Natural killer cell treated with Interleukin-12 subunit alpha and Interleukin-12 subunit beta and Interleukin-15 and Interleukin-18, amount 100 ng/mL, for 72 hours (primary cell): ENCODE data around the gene ZFYVE1. TPM values are rescaled to one million over a fixed set of nuclear protein-coding genes. Genes with fewer than 3 reads are reported as not detected.
"Not testable (repeated sequence)": the region's sequence is repeated elsewhere in the genome, so short reads cannot be mapped to it uniquely, and the experiment has no call there.

Experiments used
- ATAC-seq, 2 donors: fragments of 150-1000 bp; cut with Tn5 transposase in 1 of 2; sonication (Bioruptor Pico), chemical (Tn5 transposase) in 1 of 2; 2 replicates each; pipeline ENCODE4 v1.10.0; 2021
- DNase-seq: peaks from one replicate; pipeline ENCODE4 v3.0.0; 2022; ENCODE audit warnings: low spot score
- H3K27ac Mint-ChIP-seq, 2 donors: 1 replicate in 1 of 2; 2 replicates in 1 of 2; pipeline ENCODE4 v1.8.0; 2022; ENCODE audit warnings: mixed read lengths in 2 of 2, mild to moderate bottlenecking in 1 of 2, moderate library complexity in 1 of 2
- H3K27me3 Mint-ChIP-seq, 2 donors: 1 replicate in 1 of 2; 2 replicates in 1 of 2; pipeline ENCODE4 v1.8.0; 2022; ENCODE audit warnings: mixed read lengths in 2 of 2
- H3K36me3 Mint-ChIP-seq: one replicate; pipeline ENCODE4 v1.8.0; 2022; ENCODE audit warnings: mixed read lengths
- H3K4me1 Mint-ChIP-seq, 2 donors: 1 replicate in 1 of 2; 2 replicates in 1 of 2; pipeline ENCODE4 v1.8.0; 2022; ENCODE audit warnings: low read depth in 2 of 2, mixed read lengths in 2 of 2, mild to moderate bottlenecking in 1 of 2
- H3K4me3 Mint-ChIP-seq: one replicate; pipeline ENCODE4 v1.8.0; 2022; ENCODE audit warnings: mixed read lengths
- H3K9me3 Mint-ChIP-seq: 2 replicates; pipeline ENCODE4 v1.8.0; 2022; ENCODE audit warnings: mixed read lengths
- total RNA-seq, 2 donors: library from RNA; stranded (reverse); gene quantifications; one replicate each; pipeline ENCODE4 v1.2.3, GENCODE V29; 2022

The ZFYVE1 gene
- total RNA-seq, 2 donors from 2014 or later, result 17.9 to 25.2 TPM

DNA sequence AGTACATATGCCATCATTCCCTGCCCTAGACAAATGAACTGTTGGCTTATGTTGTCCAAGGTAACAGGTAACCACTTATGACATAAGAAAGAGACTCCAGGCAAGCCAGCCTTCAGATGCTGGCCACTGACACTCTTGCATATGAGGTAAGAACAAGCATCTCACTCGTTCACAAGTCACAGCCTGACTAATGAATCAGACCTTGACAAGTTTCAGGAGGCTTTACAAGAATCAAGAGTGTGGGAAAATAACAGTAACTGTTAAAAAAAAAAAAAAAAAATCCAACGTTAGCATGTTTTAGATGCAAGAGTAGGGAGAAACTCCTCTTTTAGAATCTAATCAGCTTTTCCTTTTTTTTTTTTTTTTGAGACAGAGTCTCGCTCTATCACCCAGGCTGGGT is 40.7 kb downstream of the ZFYVE1 start:
- peak; percentile 48 to 68 for ATAC-seq
- no peak overlapping the region for H3K27ac Mint-ChIP-seq
- peaks cover 5% of the 10 kb centered on the region for H3K36me3 Mint-ChIP-seq
- H3K27me3 Mint-ChIP-seq, result no peaks in the 10 kb centered on the region
- peaks cover 0 to 10% of the 10 kb centered on the region in 2 donors for H3K4me1 Mint-ChIP-seq
- peak; percentile 47 for DNase-seq
- H3K4me3 Mint-ChIP-seq, result no peak overlapping the region
- no peaks in the 10 kb centered on the region for H3K9me3 Mint-ChIP-seq

DNA sequence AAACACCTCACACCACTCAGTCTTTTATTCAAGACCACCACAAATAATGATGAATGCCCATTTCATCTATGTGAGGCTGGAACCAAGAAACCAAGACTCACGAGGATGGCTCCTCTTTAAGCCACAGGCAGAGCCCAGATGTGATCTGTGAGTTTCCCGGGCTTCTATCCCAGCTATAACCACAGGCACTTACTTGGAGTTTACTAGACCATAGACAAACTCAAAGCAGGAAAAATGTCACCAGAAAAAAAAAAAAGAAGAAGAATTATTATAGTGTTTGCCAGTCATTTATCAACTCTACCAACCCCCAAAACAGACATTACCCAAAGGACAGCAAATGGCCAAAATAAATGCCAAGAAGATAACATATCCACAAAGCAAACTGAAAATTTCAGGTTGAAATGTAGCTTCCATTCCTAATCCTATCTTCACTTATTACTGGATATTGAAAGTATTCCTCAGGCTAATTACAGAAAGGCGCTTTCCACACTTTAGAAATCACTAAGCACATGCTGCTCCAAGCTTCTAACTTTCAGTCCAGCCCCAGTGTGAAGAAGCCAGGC is 44.7 kb downstream of the ZFYVE1 start:
- no peak overlapping the region for H3K4me3 Mint-ChIP-seq
- ATAC-seq, result no peak
- peaks cover 5% of the 10 kb centered on the region for H3K36me3 Mint-ChIP-seq
- H3K27me3 Mint-ChIP-seq, result no peaks in the 10 kb centered on the region
- peaks cover 0 to 10% of the 10 kb centered on the region in 2 donors for H3K4me1 Mint-ChIP-seq
- H3K27ac Mint-ChIP-seq, result no peak overlapping the region
- no peaks in the 10 kb centered on the region for H3K9me3 Mint-ChIP-seq
- no peak for DNase-seq

DNA sequence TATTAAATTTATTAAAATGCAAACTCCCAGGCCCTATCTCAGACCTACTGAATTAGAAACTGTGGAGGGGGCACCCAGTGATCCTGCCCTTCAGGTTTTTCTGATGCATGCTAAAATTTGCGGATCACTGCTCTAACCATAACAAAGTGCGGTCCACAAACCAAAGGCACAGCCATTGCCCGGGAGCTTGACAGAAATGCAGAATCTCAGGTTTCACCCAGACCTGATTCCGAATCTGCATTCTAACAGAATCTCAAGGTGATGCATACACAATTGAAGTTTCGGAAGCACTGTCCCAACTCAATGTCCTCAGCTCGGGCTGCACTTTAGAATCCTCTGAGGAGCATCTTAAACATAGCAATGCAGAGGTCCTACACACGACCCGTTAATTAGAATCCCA is 46.0 kb downstream of the ZFYVE1 start:
- H3K36me3 Mint-ChIP-seq, result peaks cover 8% of the 10 kb centered on the region
- no peak overlapping the region for H3K4me3 Mint-ChIP-seq
- no peaks in the 10 kb centered on the region for H3K9me3 Mint-ChIP-seq
- no peak for ATAC-seq
- no peak overlapping the region for H3K27ac Mint-ChIP-seq
- H3K27me3 Mint-ChIP-seq, result no peaks in the 10 kb centered on the region
- H3K4me1 Mint-ChIP-seq, result peaks cover 0 to 10% of the 10 kb centered on the region in 2 donors
- DNase-seq, result no peak

DNA sequence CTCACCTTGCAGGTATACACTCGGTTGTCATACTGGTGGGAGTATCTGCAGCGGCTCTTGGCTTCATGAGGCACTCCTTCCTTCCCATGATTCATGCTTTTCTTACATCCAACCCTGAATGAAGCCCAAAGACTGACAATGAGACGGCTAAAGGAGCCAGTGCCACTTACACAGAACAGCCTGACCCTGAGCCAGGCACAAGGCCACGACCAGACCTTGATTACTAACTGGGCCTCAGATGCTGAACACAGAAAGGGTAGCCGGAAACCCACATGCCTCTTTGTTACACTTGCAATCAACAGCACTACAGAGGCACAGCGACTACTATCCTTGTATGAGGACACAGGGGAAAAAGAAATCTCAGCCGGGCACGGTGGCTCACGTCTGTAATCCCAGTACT is 48.0 kb downstream of the ZFYVE1 start:
- H3K27me3 Mint-ChIP-seq, result no peaks in the 10 kb centered on the region
- H3K27ac Mint-ChIP-seq, result no peak overlapping the region
- no peaks in the 10 kb centered on the region for H3K9me3 Mint-ChIP-seq
- no peak overlapping the region for H3K4me3 Mint-ChIP-seq
- no peak for ATAC-seq
- no peak for DNase-seq
- peaks cover 8% of the 10 kb centered on the region for H3K36me3 Mint-ChIP-seq
- H3K4me1 Mint-ChIP-seq, result peaks cover 0 to 3% of the 10 kb centered on the region in 2 donors

DNA sequence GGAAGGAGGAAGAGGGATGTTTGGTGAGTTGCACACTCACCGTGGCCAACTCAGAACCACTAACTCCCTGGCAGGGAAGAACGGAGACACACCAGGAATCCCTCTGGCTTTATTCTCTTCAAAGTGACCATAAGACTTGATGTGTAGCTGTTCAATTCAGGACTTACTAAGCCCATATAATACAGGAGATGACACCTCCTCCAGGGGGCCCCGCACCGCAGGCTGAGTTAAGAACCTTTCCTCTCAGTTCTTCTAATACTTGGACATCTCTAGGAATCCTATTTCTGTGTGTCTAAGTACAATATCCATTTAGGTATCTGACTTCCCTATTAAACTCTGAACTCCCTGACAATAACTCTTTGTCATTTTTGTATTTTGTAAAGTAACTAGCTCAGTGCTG is 51.1 kb downstream of the ZFYVE1 start:
- no peaks in the 10 kb centered on the region for H3K9me3 Mint-ChIP-seq
- no peak overlapping the region for H3K27ac Mint-ChIP-seq
- no peaks in the 10 kb centered on the region for H3K27me3 Mint-ChIP-seq
- ATAC-seq (no peak), DNase-seq (no peak)
- H3K36me3 Mint-ChIP-seq, result peaks cover 4% of the 10 kb centered on the region
- no peaks in the 10 kb centered on the region for H3K4me1 Mint-ChIP-seq
- H3K4me3 Mint-ChIP-seq, result no peak overlapping the region

DNA sequence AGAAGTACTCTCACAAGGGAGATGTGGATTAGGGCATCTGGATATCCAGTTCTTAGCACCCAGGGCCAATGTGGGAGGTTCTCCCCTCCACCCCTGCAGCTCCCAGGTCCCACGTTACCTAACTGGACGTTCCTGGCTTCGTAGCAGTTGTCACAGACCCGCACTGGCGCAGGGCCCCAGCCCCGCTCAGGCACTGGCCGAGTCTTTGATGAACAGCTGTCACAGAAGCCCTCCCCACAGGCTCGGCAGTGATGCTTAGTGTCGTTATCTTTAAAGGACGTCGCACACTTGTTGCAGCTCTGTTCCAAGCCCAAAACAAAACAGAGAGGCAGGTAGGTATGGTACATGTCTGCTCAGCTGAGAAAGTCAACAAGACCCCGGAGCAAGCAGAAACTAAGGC is 52.2 kb downstream of the ZFYVE1 start:
- no peak for ATAC-seq
- Mint-ChIP-seq H3K27me3 (no peaks in the 10 kb centered on the region), H3K27ac (no peak overlapping the region), H3K4me3 (no peak overlapping the region), H3K9me3 (no peaks in the 10 kb centered on the region), H3K36me3 (peaks cover 4% of the 10 kb centered on the region), H3K4me1 (no peaks in the 10 kb centered on the region)
- DNase-seq, result no peak

DNA sequence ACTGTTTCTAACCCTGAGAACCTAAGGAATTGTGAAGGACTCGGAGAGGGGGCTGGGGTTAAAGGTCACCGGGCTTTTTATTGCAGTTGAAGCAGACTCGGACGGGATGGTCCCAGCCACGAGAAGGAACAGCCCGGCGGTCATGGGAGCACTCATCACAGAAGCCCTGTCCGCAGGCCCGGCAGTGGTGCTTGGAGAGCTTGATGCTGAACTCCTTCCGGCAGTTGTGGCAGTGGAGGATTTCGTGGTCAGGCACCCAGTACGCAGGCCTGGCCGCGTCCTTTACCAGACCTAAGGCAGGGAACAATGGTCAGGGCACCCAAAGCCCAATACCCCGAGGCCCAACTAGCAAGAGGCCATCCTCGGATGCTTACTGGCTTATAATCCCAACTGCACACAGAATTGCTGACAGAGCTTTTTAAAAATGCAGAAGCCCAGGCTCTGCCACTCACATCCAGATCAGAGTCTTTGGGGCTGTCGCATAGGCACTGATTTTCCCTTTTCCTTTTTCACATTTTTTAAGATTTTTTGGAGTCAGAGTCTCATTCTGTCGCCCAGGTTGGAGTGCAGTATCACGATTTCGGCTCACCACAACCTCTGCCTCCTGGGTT is 56.0 kb downstream of the ZFYVE1 start:
- DNase-seq, result no peak
- H3K4me1 Mint-ChIP-seq, result peaks cover 0 to 1% of the 10 kb centered on the region in 2 donors
- H3K27me3 Mint-ChIP-seq, result no peaks in the 10 kb centered on the region
- no peak overlapping the region for H3K27ac Mint-ChIP-seq
- H3K36me3 Mint-ChIP-seq, result peaks cover under 1% of the 10 kb centered on the region
- no peaks in the 10 kb centered on the region for H3K9me3 Mint-ChIP-seq
- H3K4me3 Mint-ChIP-seq, result no peak overlapping the region
- no peak for ATAC-seq

DNA sequence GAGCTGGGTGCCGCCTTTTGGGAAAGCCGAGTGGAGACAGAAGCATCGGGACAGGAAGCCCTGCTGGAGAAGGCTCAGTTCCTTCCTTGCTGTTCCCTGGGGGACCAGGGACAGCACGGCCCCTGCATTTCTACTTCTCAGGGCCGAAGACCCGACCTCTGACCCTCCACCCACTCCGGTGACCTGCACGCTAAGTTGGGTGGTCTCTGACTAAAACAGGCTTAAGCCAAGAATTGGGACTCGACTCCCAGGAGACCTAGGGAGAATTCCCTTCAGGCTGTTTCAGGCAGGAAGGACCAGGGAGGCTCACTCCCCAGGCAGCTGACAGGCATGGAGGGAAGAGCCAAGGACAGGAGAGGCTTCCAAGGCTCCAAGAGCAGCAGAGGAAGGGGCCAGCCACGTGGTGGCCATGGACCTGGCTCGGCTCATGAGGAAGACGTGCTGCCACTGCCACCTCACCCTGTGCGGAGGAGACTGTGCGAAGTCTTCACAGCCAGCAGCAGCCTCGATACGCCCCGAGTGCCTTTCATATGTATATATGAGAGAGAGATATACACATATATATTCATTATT is 56.8 kb downstream of the ZFYVE1 start:
- ATAC-seq (no peak), DNase-seq (no peak)
- no peaks in the 10 kb centered on the region for H3K27me3 Mint-ChIP-seq
- H3K9me3 Mint-ChIP-seq, result peaks cover 1% of the 10 kb centered on the region
- H3K4me3 Mint-ChIP-seq, result no peak overlapping the region
- no peak overlapping the region for H3K27ac Mint-ChIP-seq
- peaks cover 5 to 9% of the 10 kb centered on the region in 2 donors for H3K4me1 Mint-ChIP-seq
- no peaks in the 10 kb centered on the region for H3K36me3 Mint-ChIP-seq

DNA sequence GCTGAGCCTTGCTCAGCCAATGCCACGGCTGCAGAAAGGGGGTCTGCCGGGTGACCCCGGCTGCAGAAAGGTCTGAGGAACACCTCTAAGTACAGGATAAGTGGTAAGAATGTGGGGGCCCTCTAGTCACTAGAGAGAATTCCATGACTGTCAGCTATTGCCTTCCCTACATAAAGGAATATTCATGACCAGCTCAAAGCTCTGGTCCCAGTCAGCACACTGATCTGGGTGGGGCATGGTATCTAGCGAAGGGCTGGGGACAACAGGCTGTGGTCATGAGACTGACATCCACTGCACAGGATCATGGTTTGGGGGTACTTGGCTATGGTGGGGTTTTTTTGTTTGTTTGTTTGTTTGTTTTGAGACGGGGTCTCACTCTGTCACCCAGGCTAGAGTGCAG is 58.6 kb downstream of the ZFYVE1 start:
- H3K27me3 Mint-ChIP-seq, result no peaks in the 10 kb centered on the region
- no peaks in the 10 kb centered on the region for H3K36me3 Mint-ChIP-seq
- H3K4me3 Mint-ChIP-seq, result no peak overlapping the region
- DNase-seq (no peak), ATAC-seq (no peak)
- H3K4me1 Mint-ChIP-seq, result peaks cover 8 to 12% of the 10 kb centered on the region in 2 donors
- H3K9me3 Mint-ChIP-seq, result peaks cover 2% of the 10 kb centered on the region
- no peak overlapping the region for H3K27ac Mint-ChIP-seq

DNA sequence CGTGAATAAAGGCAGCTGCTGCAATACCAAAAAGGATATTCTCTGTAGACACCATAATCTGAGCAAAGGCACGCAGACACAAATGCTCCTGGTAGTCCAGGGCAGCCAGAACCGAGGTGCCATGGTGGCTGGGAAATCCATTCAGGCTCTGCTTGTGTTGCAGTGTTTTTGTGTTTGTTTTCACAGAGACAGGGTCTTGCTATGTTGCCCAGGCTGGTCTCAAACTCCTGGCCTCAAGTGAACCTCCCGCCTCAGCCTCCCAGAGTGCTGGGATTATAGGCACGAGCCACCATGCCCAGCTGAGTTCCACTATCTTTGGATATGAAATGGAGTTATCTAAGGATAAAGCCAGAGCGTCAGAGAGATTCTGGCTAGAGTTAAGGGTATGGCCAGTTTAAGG is 60.9 kb downstream of the ZFYVE1 start:
- Mint-ChIP-seq H3K27ac (peak overlapping the region in 1 of 2 donors; percentile 1), H3K27me3 (no peaks in the 10 kb centered on the region)

DNA sequence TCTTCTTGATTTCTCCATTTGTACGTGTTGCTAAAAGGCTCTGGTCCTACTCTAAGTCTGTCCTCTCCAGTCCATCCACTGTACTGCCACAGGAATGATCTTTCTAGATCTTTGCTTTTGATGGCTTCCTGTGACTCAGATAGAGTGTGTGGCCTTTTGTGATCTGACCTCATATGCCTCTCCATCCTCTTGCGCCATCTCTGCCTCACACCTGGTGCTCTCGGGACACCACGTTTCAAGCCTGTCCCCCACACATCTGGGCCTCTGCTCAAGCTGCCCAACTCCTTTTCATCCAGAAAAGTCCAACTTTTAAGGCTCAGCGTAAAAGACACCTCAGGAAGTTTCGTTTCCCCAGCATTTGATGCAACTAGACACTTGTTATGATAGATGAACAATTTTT is 61.7 kb downstream of the ZFYVE1 start:
- no peak for DNase-seq
- H3K36me3 Mint-ChIP-seq, result no peaks in the 10 kb centered on the region
- peaks cover 8 to 12% of the 10 kb centered on the region in 2 donors for H3K4me1 Mint-ChIP-seq
- no peaks in the 10 kb centered on the region for H3K27me3 Mint-ChIP-seq
- ATAC-seq, result peak; percentile 66 to 76
- peaks cover 2% of the 10 kb centered on the region for H3K9me3 Mint-ChIP-seq
- H3K4me3 Mint-ChIP-seq, result peak overlapping the region; percentile 47
- H3K27ac Mint-ChIP-seq, result peak overlapping the region; percentile 1 to 21

More for the DNA sequence above, 60.9 kb downstream of the ZFYVE1 start:
- Mint-ChIP-seq H3K9me3 (peaks cover 2% of the 10 kb centered on the region), H3K36me3 (no peaks in the 10 kb centered on the region), H3K4me1 (peaks cover 8 to 12% of the 10 kb centered on the region in 2 donors), H3K4me3 (no peak overlapping the region)
- ATAC-seq (no peak), DNase-seq (no peak)

DNA sequence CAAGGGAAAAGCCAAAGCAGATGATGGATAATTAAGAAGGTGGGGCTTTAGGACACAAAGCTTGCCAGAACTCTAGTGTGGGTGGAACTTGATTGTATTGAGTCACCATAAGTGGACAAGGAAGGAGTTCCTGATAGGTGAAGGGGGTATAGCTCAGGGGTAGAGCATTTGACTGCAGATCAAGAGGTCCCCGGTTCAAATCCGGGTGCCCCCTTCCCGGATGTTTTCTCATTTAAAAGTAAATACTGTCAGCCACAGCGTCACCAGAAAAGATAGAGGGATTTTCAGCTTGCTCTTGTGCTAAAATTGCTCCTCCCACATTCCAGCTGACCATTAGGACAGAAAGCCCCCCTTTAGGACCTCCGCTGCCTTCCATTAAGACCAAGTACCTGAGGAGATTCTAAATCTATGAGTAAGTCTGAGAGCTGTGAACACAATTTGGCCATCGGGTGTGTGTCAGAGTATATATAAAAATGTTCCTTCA is 64.0 kb downstream of the ZFYVE1 start:
- Mint-ChIP-seq H3K27ac (no peak overlapping the region), H3K36me3 (no peaks in the 10 kb centered on the region), H3K27me3 (no peaks in the 10 kb centered on the region), H3K4me3 (no peak overlapping the region), H3K9me3 (peaks cover 2% of the 10 kb centered on the region), H3K4me1 (peaks cover 8 to 12% of the 10 kb centered on the region in 2 donors)
- no peak for ATAC-seq
- no peak for DNase-seq

DNA sequence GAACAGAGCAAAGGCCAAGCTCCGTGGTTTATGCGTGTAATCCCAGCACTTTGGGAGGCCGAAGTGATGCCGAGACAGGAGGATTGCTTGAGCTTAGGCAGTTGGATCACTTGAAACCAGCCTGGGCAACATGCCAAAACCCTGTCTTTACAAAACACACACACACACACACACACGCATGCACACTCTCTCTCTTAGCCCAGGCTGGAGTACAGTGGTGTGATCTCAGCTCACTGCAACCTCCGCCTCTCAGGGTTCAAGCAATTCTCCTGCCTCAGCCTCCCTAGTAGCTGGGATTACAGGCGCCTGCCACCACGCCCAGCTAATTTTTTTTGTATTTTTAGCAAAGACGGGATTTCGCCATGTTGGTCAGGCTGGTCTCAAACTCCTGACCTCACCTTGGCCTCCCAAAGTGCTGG is 64.6 kb downstream of the ZFYVE1 start:
- DNase-seq, ATAC-seq, H3K4me3 Mint-ChIP-seq, H3K27me3 Mint-ChIP-seq, H3K9me3 Mint-ChIP-seq, H3K36me3 Mint-ChIP-seq, H3K27ac Mint-ChIP-seq: not testable (repeated sequence)
- H3K4me1 Mint-ChIP-seq, result peaks cover 8 to 12% of the 10 kb centered on the region in 2 donors

DNA sequence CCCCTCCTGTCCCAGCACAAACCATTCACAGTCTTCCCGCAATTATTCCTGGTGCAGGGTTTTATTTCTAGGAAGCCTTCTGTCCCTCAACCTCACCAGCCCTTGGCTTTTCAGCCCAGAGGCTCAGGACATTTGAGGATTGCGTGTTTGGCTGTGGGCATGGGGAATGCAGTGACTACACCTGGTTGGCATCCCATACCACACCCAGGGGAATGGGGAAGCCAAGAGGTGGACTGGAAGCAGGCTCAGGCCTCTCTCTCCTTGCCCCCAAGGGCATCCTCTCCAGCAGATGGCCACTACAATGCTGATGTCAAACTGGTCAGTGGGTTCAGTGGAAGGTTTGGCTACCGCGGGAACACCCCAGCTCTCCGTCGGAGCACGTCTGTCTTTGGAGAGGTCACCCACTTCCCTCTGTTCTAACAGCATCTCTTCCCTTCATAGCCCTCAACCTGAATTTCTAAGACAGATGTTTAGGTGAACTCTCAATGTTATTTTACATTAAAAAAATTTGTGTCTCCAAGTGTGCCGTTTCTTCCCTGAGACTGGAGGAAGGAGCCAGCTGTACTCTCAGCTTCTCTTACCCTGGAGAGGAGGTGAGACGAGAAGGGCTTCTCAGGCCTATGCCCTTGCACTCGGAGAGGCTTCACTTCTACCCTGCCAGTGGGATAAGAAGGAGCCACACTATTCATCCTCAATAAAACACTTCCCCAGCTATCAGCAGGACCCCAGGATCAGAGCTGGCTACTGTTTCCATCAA is 65.1 kb downstream of the ZFYVE1 start:
- Mint-ChIP-seq H3K4me3 (no peak overlapping the region), H3K9me3 (peaks cover 2% of the 10 kb centered on the region), H3K4me1 (peaks cover 8 to 12% of the 10 kb centered on the region in 2 donors), H3K27me3 (no peaks in the 10 kb centered on the region), H3K36me3 (no peaks in the 10 kb centered on the region), H3K27ac (no peak overlapping the region)
- no peak for DNase-seq
- ATAC-seq, result no peak
